HCEC 1CT (cell line): ENCODE data around the gene CCL4.
"Not testable (repeated sequence)": the region's sequence is repeated elsewhere in the genome, so short reads cannot be mapped to it uniquely, and the experiment has no call there.

ENCODE experiments used
- DNase-seq: peaks from one replicate; pipeline ENCODE4 v3.0.0-alpha.2; 2017

CCL4 gene

GRCh38 chr17:36118477-36119353 is 15.1 kb downstream of the CCL4 start:
- no peak for DNase-seq

GRCh38 chr17:36120221-36120620 is 16.6 kb downstream of the CCL4 start:
- DNase-seq = no peak

GRCh38 chr17:36121099-36121498 is 17.5 kb downstream of the CCL4 start:
- not testable (repeated sequence) for DNase-seq

- DNase-seq = no peak
Measured at GRCh38 chr17:36123431-36123830, 19.8 kb downstream of the CCL4 start.

GRCh38 chr17:36124879-36125824 is 21.5 kb downstream of the CCL4 start:
- no peak for DNase-seq

GRCh38 chr17:36127199-36127893 is 23.7 kb downstream of the CCL4 start:
- no peak for DNase-seq

- DNase-seq = no peak
Measured at GRCh38 chr17:36127911-36128310, 24.3 kb downstream of the CCL4 start.

GRCh38 chr17:36128411-36128978 is 24.9 kb downstream of the CCL4 start:
- DNase-seq = no peak

GRCh38 chr17:36129616-36130015 is 26.0 kb downstream of the CCL4 start:
- DNase-seq = no peak

GRCh38 chr17:36130346-36130745 is 26.7 kb downstream of the CCL4 start:
- DNase-seq = no peak

- no peak for DNase-seq
Measured at GRCh38 chr17:36131421-36131820, 27.8 kb downstream of the CCL4 start.

- no peak for DNase-seq
Measured at GRCh38 chr17:36131931-36132330, 28.3 kb downstream of the CCL4 start.

GRCh38 chr17:36132421-36132831 is 28.8 kb downstream of the CCL4 start:
- no peak for DNase-seq

GRCh38 chr17:36133602-36134236 is 30.1 kb downstream of the CCL4 start:
- DNase-seq = no peak

GRCh38 chr17:36135465-36135864 is 31.8 kb downstream of the CCL4 start:
- no peak for DNase-seq

GRCh38 chr17:36136036-36136435 is 32.4 kb downstream of the CCL4 start:
- DNase-seq = no peak

GRCh38 chr17:36136439-36136838 is 32.8 kb downstream of the CCL4 start:
- DNase-seq = no peak

- DNase-seq = no peak
Measured at GRCh38 chr17:36142235-36142634, 38.6 kb downstream of the CCL4 start.

GRCh38 chr17:36142806-36143205 is 39.2 kb downstream of the CCL4 start:
- no peak for DNase-seq

- DNase-seq = peak; percentile 0
Measured at GRCh38 chr17:36144014-36144413, 40.4 kb downstream of the CCL4 start.

- no peak for DNase-seq
Measured at GRCh38 chr17:36144981-36145729, 41.5 kb downstream of the CCL4 start.
